ENCODE measurements around the gene STAM2. TPM values are rescaled to one million over a fixed set of nuclear protein-coding genes. Genes with fewer than 3 reads are reported as not detected.
A peak's percentile ranks its signal among the peaks of the same experiment; 100 is the strongest.

Gene STAM2
- total and polyA plus RNA-seq, 4 experiments from 2014 or later, result 2.9 to 25.3 (median 12.5) TPM

GRCh38 chr2:152155209-152155608 lies 20.4 kb downstream of the STAM2 start:
- Histone ChIP-seq H3K27ac (ENCODE audit: low read depth, low read length) (no peak overlapping the region), H3K27me3 (ENCODE audit: insufficient read depth, low read length) (no peaks in the 10 kb centered on the region), H3K9me3 (ENCODE audit: control insufficient read depth in 1 of 2, low read length in 2 of 2) (no peaks in the 10 kb centered on the region), H3K36me3 (ENCODE audit: insufficient read depth, low read length) (no peaks in the 10 kb centered on the region), H3K4me1 (ENCODE audit: insufficient read depth, low read length) (no peaks in the 10 kb centered on the region), H3K4me3 (ENCODE audit: low read length in 2 of 2) (no peak overlapping the region)
- CTCF ChIA-PET (ENCODE audit: partially characterized antibody), result interaction anchor here (1.8 kb wide), 2 partner anchors 21 to 480 kb away, joined by 5 to 6 read pairs; partner anchors contain the start of gene STAM2
- intact Hi-C loops (cut with micrococcal nuclease), result no loop called here
- no peak overlapping the region for H3K27ac Mint-ChIP-seq
- DNase-seq, result no peak
- H3K36me3 Mint-ChIP-seq, result peaks cover 7 to 20% of the 10 kb centered on the region in 2 donors
- peaks cover 0 to 7% (median 2%) of the 10 kb centered on the region in 8 donors for H3K9me3 Mint-ChIP-seq
- no peak overlapping the region for H3K4me3 Mint-ChIP-seq
- POLR2A ChIA-PET (ENCODE audit: partially characterized antibody), result no interaction called here
- H3K4me1 Mint-ChIP-seq, result peaks cover 22 to 38% (median 26%) of the 10 kb centered on the region in 4 donors
- H3K27me3 Mint-ChIP-seq, result no peaks in the 10 kb centered on the region

- H3K27ac ChIP-seq (ENCODE audit: low read depth, low read length), result no peak overlapping the region
- Mint-ChIP-seq H3K27ac (peak overlapping the region in 1 of 7 donors; percentile 68), H3K9me3 (peaks cover 0 to 7% (median 2%) of the 10 kb centered on the region in 8 donors), H3K36me3 (peaks cover 11 to 20% of the 10 kb centered on the region in 2 donors), H3K4me3 (no peak overlapping the region), H3K4me1 (peaks cover 22 to 33% (median 25%) of the 10 kb centered on the region in 4 donors), H3K27me3 (no peaks in the 10 kb centered on the region)
- no peaks in the 10 kb centered on the region for H3K4me1 ChIP-seq (ENCODE audit: insufficient read depth, low read length)
- no peaks in the 10 kb centered on the region for H3K9me3 ChIP-seq (ENCODE audit: control insufficient read depth in 1 of 2, low read length in 2 of 2)
- POLR2A ChIA-PET (ENCODE audit: partially characterized antibody), result interaction anchor here (1.2 kb wide), 1 partner anchor 563 kb away, joined by 3 read pairs; the partner anchor contains the start of gene PRPF40A
- no peaks in the 10 kb centered on the region for H3K27me3 ChIP-seq (ENCODE audit: insufficient read depth, low read length)
- CTCF ChIA-PET (ENCODE audit: partially characterized antibody), result interaction anchor here (1.2 to 1.8 kb wide), 2 partner anchors 21 to 482 kb away, joined by 3 to 6 read pairs; partner anchors contain the start of gene STAM2
- H3K4me3 ChIP-seq (ENCODE audit: low read length in 2 of 2), result no peak overlapping the region
- intact Hi-C loops (cut with micrococcal nuclease), result no loop called here
- DNase-seq, result no peak
- H3K36me3 ChIP-seq (ENCODE audit: insufficient read depth, low read length), result no peaks in the 10 kb centered on the region
Measured at GRCh38 chr2:152154462-152154861, 21.1 kb downstream of the STAM2 start.

GRCh38 chr2:152134488-152135280 lies 40.9 kb downstream of the STAM2 start:
- Mint-ChIP-seq H3K27me3 (no peaks in the 10 kb centered on the region), H3K9me3 (no peaks in the 10 kb centered on the region), H3K36me3 (peaks cover 21 to 29% of the 10 kb centered on the region in 2 donors), H3K27ac (peak overlapping the region in 5 of 7 donors; percentile 3 to 73 (median 28)), H3K4me1 (peaks cover 0 to 10% (median 6%) of the 10 kb centered on the region in 4 donors), H3K4me3 (no peak overlapping the region)
- intact Hi-C loops (cut with micrococcal nuclease), result no loop called here
- no peaks in the 10 kb centered on the region for H3K9me3 ChIP-seq (ENCODE audit: control insufficient read depth in 1 of 2, low read length in 2 of 2)
- H3K27ac ChIP-seq (ENCODE audit: low read depth, low read length), result no peak overlapping the region
- H3K36me3 ChIP-seq (ENCODE audit: insufficient read depth, low read length), result no peaks in the 10 kb centered on the region
- no peak overlapping the region for H3K4me3 ChIP-seq (ENCODE audit: low read length in 2 of 2)
- DNase-seq, result no peak
- no peaks in the 10 kb centered on the region for H3K27me3 ChIP-seq (ENCODE audit: insufficient read depth, low read length)
- no peaks in the 10 kb centered on the region for H3K4me1 ChIP-seq (ENCODE audit: insufficient read depth, low read length)
- POLR2A ChIA-PET (ENCODE audit: partially characterized antibody), result no interaction called here
- CTCF ChIA-PET (ENCODE audit: partially characterized antibody), result no interaction called here

- H3K4me3 Mint-ChIP-seq, result no peak overlapping the region
- no peak for DNase-seq
- H3K27me3 Mint-ChIP-seq, result no peaks in the 10 kb centered on the region
- peaks cover 0 to 11% (median 6%) of the 10 kb centered on the region in 4 donors for H3K4me1 Mint-ChIP-seq
- H3K27ac ChIP-seq (ENCODE audit: low read depth, low read length), result no peak overlapping the region
- no peaks in the 10 kb centered on the region for H3K9me3 Mint-ChIP-seq
- no peaks in the 10 kb centered on the region for H3K36me3 ChIP-seq (ENCODE audit: insufficient read depth, low read length)
- H3K9me3 ChIP-seq (ENCODE audit: control insufficient read depth in 1 of 2, low read length in 2 of 2), result no peaks in the 10 kb centered on the region
- H3K4me1 ChIP-seq (ENCODE audit: insufficient read depth, low read length), result no peaks in the 10 kb centered on the region
- POLR2A ChIA-PET (ENCODE audit: partially characterized antibody), result no interaction called here
- no peak overlapping the region for H3K4me3 ChIP-seq (ENCODE audit: low read length in 2 of 2)
- peaks cover 26 to 31% of the 10 kb centered on the region in 2 donors for H3K36me3 Mint-ChIP-seq
- intact Hi-C loops (cut with micrococcal nuclease), result no loop called here
- H3K27me3 ChIP-seq (ENCODE audit: insufficient read depth, low read length), result no peaks in the 10 kb centered on the region
- H3K27ac Mint-ChIP-seq, result no peak overlapping the region
- CTCF ChIA-PET (ENCODE audit: partially characterized antibody), result no interaction called here
Measured at GRCh38 chr2:152132306-152132705, 43.3 kb downstream of the STAM2 start.

- Mint-ChIP-seq H3K27me3 (no peaks in the 10 kb centered on the region), H3K27ac (no peak overlapping the region), H3K4me1 (peaks cover 0 to 3% (median under 1%) of the 10 kb centered on the region in 4 donors), H3K4me3 (no peak overlapping the region), H3K9me3 (no peaks in the 10 kb centered on the region), H3K36me3 (peaks cover 42 to 53% of the 10 kb centered on the region in 2 donors)
- intact Hi-C loops (cut with micrococcal nuclease), result no loop called here
- no peaks in the 10 kb centered on the region for H3K27me3 ChIP-seq (ENCODE audit: insufficient read depth, low read length)
- no peak overlapping the region for H3K27ac ChIP-seq (ENCODE audit: low read depth, low read length)
- H3K36me3 ChIP-seq (ENCODE audit: insufficient read depth, low read length), result no peaks in the 10 kb centered on the region
- no peak for DNase-seq
- ChIA-PET CTCF (ENCODE audit: partially characterized antibody) (no interaction called here), POLR2A (ENCODE audit: partially characterized antibody) (no interaction called here)
- no peak overlapping the region for H3K4me3 ChIP-seq (ENCODE audit: low read length in 2 of 2)
- no peaks in the 10 kb centered on the region for H3K4me1 ChIP-seq (ENCODE audit: insufficient read depth, low read length)
- no peaks in the 10 kb centered on the region for H3K9me3 ChIP-seq (ENCODE audit: control insufficient read depth in 1 of 2, low read length in 2 of 2)
Measured at GRCh38 chr2:152127628-152128027, 47.9 kb downstream of the STAM2 start.

GRCh38 chr2:152126664-152127063 lies 48.9 kb downstream of the STAM2 start:
- Histone ChIP-seq H3K4me3 (ENCODE audit: low read length in 2 of 2) (no peak overlapping the region), H3K4me1 (ENCODE audit: insufficient read depth, low read length) (no peaks in the 10 kb centered on the region), H3K27ac (ENCODE audit: low read depth, low read length) (no peak overlapping the region), H3K27me3 (ENCODE audit: insufficient read depth, low read length) (no peaks in the 10 kb centered on the region), H3K9me3 (ENCODE audit: control insufficient read depth in 1 of 2, low read length in 2 of 2) (no peaks in the 10 kb centered on the region), H3K36me3 (ENCODE audit: insufficient read depth, low read length) (no peaks in the 10 kb centered on the region)
- no peak for DNase-seq
- intact Hi-C loops (cut with micrococcal nuclease), result no loop called here
- ChIA-PET CTCF (ENCODE audit: partially characterized antibody) (no interaction called here), POLR2A (ENCODE audit: partially characterized antibody) (no interaction called here)
- Mint-ChIP-seq H3K4me1 (peaks cover 0 to 3% (median under 1%) of the 10 kb centered on the region in 4 donors), H3K4me3 (no peak overlapping the region), H3K27ac (no peak overlapping the region), H3K27me3 (no peaks in the 10 kb centered on the region), H3K9me3 (no peaks in the 10 kb centered on the region), H3K36me3 (peaks cover 34 to 47% of the 10 kb centered on the region in 2 donors)

- H3K9me3 Mint-ChIP-seq, result no peaks in the 10 kb centered on the region
- H3K4me3 Mint-ChIP-seq, result no peak overlapping the region
- POLR2A ChIA-PET (ENCODE audit: partially characterized antibody), result no interaction called here
- H3K27ac Mint-ChIP-seq, result no peak overlapping the region
- no peak for DNase-seq
- peaks cover 0 to 2% (median under 1%) of the 10 kb centered on the region in 4 donors for H3K4me1 Mint-ChIP-seq
- Histone ChIP-seq H3K4me1 (ENCODE audit: insufficient read depth, low read length) (no peaks in the 10 kb centered on the region), H3K27me3 (ENCODE audit: insufficient read depth, low read length) (no peaks in the 10 kb centered on the region), H3K27ac (ENCODE audit: low read depth, low read length) (no peak overlapping the region), H3K9me3 (ENCODE audit: control insufficient read depth in 1 of 2, low read length in 2 of 2) (no peaks in the 10 kb centered on the region), H3K36me3 (ENCODE audit: insufficient read depth, low read length) (no peaks in the 10 kb centered on the region), H3K4me3 (ENCODE audit: low read length in 2 of 2) (no peak overlapping the region)
- peaks cover 39 to 48% of the 10 kb centered on the region in 2 donors for H3K36me3 Mint-ChIP-seq
- CTCF ChIA-PET (ENCODE audit: partially characterized antibody), result no interaction called here
- H3K27me3 Mint-ChIP-seq, result no peaks in the 10 kb centered on the region
- intact Hi-C loops (cut with micrococcal nuclease), result no loop called here
Measured at GRCh38 chr2:152122161-152122560, 53.4 kb downstream of the STAM2 start.

Measured in CD4-positive, alpha-beta memory T cell (primary cell).